Activated T-helper 17 cell treated with anti-CD3 and anti-CD28 coated beads, Interleukin-2, amount 50 U/mL, for 72 hours (primary cell): Measurements from ENCODE around the gene WDFY2. TPM values are rescaled to one million over a fixed set of nuclear protein-coding genes. Genes with fewer than 3 reads are reported as not detected.

Experiments
- ATAC-seq: fragments of 150-1000 bp; cut with Tn5 transposase; replicated peaks from 2 replicates; pipeline ENCODE4 v1.10.0; 2021; ENCODE audit warnings: mild to moderate bottlenecking, moderate library complexity
- H3K27ac Mint-ChIP-seq: one replicate; pipeline ENCODE4 v1.8.0; 2022; ENCODE audit warnings: mixed read lengths
- H3K27me3 Mint-ChIP-seq: one replicate; pipeline ENCODE4 v1.8.0; 2022; ENCODE audit warnings: mixed read lengths
- H3K36me3 Mint-ChIP-seq: one replicate; pipeline ENCODE4 v1.8.0; 2022; ENCODE audit warnings: low read depth, mild to moderate bottlenecking, mixed read lengths
- H3K4me1 Mint-ChIP-seq: one replicate; pipeline ENCODE4 v1.8.0; 2022; ENCODE audit warnings: mixed read lengths
- H3K4me3 Mint-ChIP-seq: one replicate; pipeline ENCODE4 v1.8.0; 2022; ENCODE audit warnings: mild to moderate bottlenecking, mixed read lengths
- H3K9me3 Mint-ChIP-seq: one replicate; pipeline ENCODE4 v1.8.0; 2022; ENCODE audit warnings: mixed read lengths
- total RNA-seq, 2 donors: library from RNA; stranded (reverse); gene quantifications; one replicate each; pipeline ENCODE4 v1.2.3, GENCODE V29; 2022

Gene WDFY2
- total RNA-seq, 2 donors from 2014 or later = 16.8 to 31.5 TPM

DNA sequence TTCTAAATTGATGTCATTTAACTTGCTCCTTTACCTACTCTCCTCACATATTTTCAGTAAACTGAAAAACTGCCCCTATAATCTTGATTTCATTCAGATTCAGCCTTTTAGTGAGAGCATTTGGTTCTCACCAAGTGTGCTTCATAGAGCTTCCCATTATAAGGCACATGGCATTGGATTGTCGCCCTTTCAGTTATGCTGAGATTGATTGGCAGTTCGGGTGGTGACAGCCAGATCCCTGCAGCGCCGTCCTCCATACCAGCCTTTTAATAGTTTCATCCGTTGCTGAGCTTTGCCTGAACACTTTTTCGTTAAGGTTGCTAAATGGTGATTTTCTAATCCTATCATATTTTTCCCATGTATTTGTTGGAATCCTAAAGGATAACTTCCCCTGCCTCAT lies 139.3 kb downstream of the WDFY2 start:
- no peak for ATAC-seq
- H3K4me1 Mint-ChIP-seq = peaks cover 8% of the 10 kb centered on the region
- no peak overlapping the region for H3K27ac Mint-ChIP-seq
- no peaks in the 10 kb centered on the region for H3K9me3 Mint-ChIP-seq
- no peaks in the 10 kb centered on the region for H3K27me3 Mint-ChIP-seq
- peaks cover 17% of the 10 kb centered on the region for H3K36me3 Mint-ChIP-seq
- no peak overlapping the region for H3K4me3 Mint-ChIP-seq

DNA sequence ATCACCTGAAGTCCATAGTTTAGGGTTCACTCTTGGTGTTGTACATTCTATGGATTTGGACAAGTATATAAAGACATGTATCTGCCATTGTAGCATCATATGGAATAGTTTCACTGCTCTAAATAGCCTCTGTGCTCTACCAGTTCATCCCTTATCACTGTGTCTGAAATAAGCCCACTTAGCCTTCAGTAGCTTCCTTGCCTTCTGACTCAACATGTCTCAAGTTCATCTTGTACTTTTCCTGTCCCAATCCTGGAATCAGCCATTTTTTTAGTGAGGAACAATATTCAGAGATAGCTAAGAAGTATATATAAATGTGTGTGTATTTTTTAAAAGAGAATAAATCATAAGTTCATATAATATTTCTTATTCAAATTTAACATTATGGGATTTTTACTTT lies 140.5 kb downstream of the WDFY2 start:
- H3K27me3 Mint-ChIP-seq = no peaks in the 10 kb centered on the region
- ATAC-seq = no peak
- peaks cover 17% of the 10 kb centered on the region for H3K36me3 Mint-ChIP-seq
- no peak overlapping the region for H3K4me3 Mint-ChIP-seq
- no peak overlapping the region for H3K27ac Mint-ChIP-seq
- peaks cover 8% of the 10 kb centered on the region for H3K4me1 Mint-ChIP-seq
- H3K9me3 Mint-ChIP-seq = no peaks in the 10 kb centered on the region

DNA sequence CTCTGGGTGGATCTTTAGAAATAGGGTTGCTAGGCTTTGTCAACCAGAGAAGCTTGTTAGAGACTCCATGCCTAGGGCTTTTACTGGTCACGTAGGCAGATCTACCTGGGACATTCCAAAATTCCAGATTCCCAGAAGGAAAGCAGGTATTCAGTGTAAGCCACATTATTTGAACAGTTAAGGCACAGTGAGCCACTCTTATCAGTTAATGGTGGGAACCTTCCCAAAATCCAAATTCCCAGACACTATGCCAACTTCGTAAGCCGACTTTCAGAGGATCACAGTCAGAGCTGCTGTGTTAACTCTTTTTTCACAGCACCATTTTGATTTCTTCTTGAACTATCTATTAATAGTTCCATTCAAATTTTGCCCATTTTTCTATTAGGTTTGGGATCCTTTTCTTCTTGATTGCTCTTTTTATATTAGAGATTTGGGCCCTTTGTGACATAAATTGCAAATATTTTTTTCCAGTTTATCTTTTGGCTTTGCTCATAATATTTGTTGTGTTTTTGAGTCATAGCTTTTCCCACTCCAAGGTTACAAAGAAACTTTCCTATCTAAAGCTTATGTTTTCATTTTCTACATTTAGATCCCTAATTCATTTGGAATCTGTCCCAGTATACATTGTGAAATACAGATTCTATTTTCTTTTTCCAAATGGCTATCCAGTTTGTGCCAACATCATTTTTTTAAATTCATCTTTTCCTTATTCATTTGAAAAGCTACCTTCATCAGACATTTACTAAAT lies 142.4 kb downstream of the WDFY2 start:
- peaks cover 4% of the 10 kb centered on the region for H3K4me1 Mint-ChIP-seq
- H3K9me3 Mint-ChIP-seq = no peaks in the 10 kb centered on the region
- H3K4me3 Mint-ChIP-seq = no peak overlapping the region
- no peaks in the 10 kb centered on the region for H3K27me3 Mint-ChIP-seq
- no peak overlapping the region for H3K27ac Mint-ChIP-seq
- no peak for ATAC-seq
- peaks cover 12% of the 10 kb centered on the region for H3K36me3 Mint-ChIP-seq

DNA sequence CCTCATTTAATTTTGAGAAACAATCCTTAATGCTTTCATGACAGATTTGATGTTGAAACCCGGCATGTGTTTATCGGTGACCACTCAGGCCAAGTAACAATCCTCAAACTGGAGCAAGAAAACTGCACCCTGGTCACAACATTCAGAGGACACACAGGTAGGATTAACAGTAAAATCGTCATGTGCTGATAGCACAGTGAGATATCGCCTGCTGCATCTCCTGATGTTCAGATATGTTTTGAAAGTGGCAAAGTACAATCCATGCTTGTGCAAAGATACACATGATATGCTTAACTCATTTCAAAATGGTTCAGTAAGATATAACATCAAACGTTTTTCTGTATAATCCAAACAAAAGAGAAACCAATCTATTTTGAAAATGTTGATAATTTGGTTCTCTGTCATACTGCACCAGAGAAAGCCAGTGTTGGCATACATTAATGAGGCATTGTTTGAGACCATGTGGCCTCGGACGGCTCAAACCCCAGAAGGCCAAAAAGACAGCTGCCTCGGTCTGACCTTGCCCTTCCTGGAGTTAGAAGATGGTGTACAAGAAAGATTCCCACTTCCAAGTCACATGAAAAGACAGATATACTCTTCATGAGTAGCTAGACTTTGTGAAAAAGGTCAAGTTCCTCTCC lies 143.5 kb downstream of the WDFY2 start:
- no peak overlapping the region for H3K4me3 Mint-ChIP-seq
- ATAC-seq = no peak
- peaks cover 12% of the 10 kb centered on the region for H3K36me3 Mint-ChIP-seq
- H3K4me1 Mint-ChIP-seq = peaks cover 3% of the 10 kb centered on the region
- H3K27ac Mint-ChIP-seq = no peak overlapping the region
- H3K27me3 Mint-ChIP-seq = no peaks in the 10 kb centered on the region
- H3K9me3 Mint-ChIP-seq = no peaks in the 10 kb centered on the region

DNA sequence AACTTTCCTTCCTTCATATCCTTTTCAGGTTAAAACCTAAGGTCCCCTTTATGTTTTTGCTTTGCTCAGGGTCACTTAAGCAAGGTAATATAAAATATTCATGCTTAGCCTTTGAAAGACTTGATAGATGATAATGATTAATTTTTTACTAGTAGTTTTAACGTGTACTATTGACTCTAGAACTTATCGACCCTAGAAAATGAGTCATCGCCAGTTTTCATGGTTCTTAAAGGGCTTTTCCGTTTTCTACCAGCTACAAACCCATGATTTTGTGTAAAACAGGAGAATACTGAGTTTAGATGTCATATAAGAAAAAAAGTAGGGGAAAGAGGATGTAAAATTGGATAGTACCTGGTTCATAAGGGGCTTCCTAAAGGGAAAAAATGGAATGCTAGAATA lies 144.0 kb downstream of the WDFY2 start:
- Mint-ChIP-seq H3K9me3 (no peaks in the 10 kb centered on the region), H3K4me1 (peaks cover 5% of the 10 kb centered on the region), H3K27me3 (no peaks in the 10 kb centered on the region), H3K36me3 (peaks cover 14% of the 10 kb centered on the region), H3K4me3 (no peak overlapping the region), H3K27ac (no peak overlapping the region)
- no peak for ATAC-seq

DNA sequence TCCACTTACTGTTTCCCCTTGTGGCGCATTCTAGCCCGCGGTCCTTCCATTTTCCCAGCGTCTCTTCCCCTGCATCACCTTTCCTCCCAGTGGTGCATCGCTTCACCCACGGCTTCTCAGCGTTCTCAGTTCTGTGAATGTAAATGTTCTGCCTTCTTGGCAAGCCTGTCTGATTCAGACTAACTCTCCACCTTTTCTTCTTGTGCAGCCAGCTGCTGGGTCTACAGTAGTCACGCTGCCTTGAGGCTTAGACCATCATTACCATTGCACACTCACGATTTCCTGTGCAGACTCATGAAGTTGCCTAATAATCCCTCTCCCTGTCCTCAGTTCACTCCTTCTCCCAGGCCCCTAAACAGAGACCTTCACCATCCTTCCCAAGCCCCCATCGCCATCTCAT lies 144.7 kb downstream of the WDFY2 start:
- no peaks in the 10 kb centered on the region for H3K27me3 Mint-ChIP-seq
- peaks cover 18% of the 10 kb centered on the region for H3K36me3 Mint-ChIP-seq
- no peak overlapping the region for H3K4me3 Mint-ChIP-seq
- no peak for ATAC-seq
- H3K9me3 Mint-ChIP-seq = no peaks in the 10 kb centered on the region
- peaks cover 9% of the 10 kb centered on the region for H3K4me1 Mint-ChIP-seq
- H3K27ac Mint-ChIP-seq = no peak overlapping the region

DNA sequence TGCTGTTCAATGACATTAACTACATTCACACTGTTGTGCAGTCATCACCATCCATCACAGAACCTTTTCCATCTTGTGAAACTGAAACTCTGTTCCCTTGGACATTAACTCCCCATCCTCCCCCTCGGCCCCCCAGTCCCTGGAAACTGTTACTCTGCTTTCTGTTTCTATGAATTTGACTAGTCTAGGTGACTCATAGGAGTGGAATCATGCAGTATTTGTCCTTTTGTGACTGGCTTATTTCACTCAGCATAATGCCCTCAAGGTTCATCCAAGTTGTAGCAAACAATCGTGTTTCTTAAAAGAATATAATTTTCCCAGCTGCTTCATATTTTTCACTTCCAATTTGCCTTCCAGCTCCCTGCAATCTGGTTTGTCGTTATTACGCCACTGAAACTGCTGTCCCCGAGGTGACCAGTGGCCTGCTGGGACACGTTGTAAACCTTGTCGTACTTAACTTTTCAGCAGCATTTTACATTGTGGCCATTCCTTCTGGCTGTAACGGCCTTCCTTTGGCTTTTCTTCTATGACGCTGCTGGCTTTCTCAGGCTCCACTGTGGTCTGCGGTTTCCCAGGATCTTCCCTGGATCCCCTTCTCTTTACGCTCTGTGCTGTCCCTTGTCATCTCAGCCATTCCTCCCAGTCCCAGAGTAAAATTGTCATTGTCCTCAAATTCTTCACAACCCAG lies 145.7 kb downstream of the WDFY2 start:
- no peak overlapping the region for H3K27ac Mint-ChIP-seq
- no peaks in the 10 kb centered on the region for H3K9me3 Mint-ChIP-seq
- ATAC-seq = peak; percentile 95
- H3K4me1 Mint-ChIP-seq = peaks cover 6% of the 10 kb centered on the region
- H3K4me3 Mint-ChIP-seq = no peak overlapping the region
- H3K36me3 Mint-ChIP-seq = peaks cover 12% of the 10 kb centered on the region
- no peaks in the 10 kb centered on the region for H3K27me3 Mint-ChIP-seq

DNA sequence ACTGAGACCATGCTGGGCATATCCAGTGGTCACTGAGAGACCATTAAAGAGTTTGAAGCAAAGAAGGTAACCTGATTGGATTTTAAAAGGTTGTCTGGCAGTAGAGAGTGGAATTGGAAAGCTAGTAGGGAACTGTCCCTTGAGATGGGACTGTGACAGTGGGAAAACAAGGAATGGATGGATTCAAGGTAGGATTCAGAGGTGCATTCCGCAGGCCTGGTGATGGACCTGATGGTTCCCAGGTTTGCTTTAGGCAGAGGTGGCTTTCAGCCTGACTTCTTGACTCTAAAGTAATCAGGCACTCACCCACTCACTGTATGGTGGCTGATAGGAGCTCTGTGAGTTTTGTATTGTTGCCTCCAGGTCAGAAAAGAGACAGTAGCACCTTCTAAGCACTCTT lies 146.7 kb downstream of the WDFY2 start:
- Mint-ChIP-seq H3K36me3 (peaks cover 9% of the 10 kb centered on the region), H3K4me1 (peaks cover 8% of the 10 kb centered on the region), H3K27ac (no peak overlapping the region), H3K9me3 (no peaks in the 10 kb centered on the region), H3K4me3 (no peak overlapping the region), H3K27me3 (no peaks in the 10 kb centered on the region)
- ATAC-seq = no peak

DNA sequence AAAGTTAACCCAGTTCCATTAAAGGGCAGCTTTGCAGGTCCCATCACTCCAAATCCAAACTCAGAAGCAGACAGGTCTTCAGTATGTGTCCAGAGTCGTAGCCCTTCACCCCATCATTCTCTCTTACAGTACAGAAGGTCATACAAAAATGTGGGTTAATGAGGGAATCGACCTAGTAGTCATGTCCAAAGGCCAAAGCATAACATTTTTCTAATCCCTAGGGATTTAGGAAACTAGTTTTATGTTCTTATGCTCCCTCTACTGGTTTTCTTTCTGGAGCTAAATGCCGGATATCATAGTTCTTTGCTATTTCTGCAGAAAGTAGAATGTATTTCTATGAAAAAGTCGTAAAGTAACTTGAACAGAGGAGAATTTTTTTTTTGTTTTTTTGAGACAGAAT lies 147.5 kb downstream of the WDFY2 start:
- Mint-ChIP-seq H3K9me3 (no peaks in the 10 kb centered on the region), H3K36me3 (peaks cover 6% of the 10 kb centered on the region), H3K27ac (no peak overlapping the region), H3K27me3 (no peaks in the 10 kb centered on the region), H3K4me3 (no peak overlapping the region), H3K4me1 (peaks cover 10% of the 10 kb centered on the region)
- ATAC-seq = no peak

DNA sequence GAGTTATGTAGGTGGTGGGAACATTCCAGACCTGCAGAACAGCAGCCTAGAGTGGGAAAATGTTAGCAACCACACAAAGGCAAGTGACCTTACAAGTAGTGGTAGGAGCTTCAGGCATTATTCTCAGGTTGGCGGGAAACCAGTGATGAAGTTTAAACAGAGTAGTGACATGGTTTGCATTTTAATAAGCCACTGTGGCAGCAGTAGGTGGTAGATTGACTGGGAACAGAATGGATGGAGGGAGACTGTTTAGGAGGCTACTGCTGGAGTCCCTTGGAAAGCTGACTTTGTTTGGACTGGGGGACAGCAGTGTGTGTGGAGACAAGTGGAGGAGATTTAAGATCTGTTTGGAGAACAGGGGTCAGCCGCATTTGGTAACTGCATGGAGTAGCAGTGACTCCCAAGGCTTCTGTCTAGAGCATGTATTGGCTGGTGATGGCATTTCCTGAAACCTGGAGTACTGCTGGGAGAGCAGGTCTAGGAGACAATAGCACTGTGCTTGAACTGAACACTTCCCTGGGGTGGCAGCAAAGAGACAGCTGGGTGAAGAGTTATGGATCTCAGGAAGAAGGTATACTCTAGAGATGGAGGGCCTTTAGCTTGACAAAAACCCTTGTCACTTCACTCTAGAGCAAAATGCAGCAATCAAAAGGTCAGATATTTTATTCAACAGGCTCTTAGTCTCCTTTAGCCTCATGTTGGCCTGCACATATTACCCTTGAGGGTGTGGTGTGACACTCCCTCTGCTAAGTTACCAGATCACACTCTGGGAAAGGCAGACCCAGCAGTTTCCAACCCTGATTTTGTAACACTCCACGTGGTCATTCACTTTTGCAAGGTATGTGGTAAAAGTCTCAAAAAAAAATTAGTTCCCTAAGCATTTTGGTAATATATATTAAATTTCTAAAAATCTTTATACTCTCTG lies 149.4 kb downstream of the WDFY2 start:
- no peak for ATAC-seq
- H3K27me3 Mint-ChIP-seq = no peaks in the 10 kb centered on the region
- peaks cover 15% of the 10 kb centered on the region for H3K36me3 Mint-ChIP-seq
- no peaks in the 10 kb centered on the region for H3K9me3 Mint-ChIP-seq
- H3K4me3 Mint-ChIP-seq = no peak overlapping the region
- peaks cover 14% of the 10 kb centered on the region for H3K4me1 Mint-ChIP-seq
- H3K27ac Mint-ChIP-seq = no peak overlapping the region

DNA sequence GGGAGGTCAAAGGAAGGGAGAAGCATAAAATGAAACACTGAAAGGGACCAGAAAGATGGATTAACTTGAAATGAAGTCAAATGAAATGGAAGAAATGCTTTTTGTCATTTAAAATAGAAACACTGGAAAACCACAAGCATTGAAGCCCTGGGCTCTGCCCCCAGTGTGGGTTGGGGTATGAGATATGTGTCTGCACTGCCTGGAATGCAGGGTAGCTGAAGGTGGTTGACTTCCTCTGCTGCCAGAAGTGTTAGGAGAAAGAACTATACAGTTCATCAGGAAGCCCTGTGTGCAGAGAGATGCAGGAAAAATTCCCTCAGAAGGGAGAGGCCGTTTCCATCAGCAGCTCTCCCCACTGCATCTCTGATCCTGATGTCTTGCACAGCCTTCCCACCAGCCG lies 150.5 kb downstream of the WDFY2 start:
- Mint-ChIP-seq H3K4me3 (no peak overlapping the region), H3K36me3 (peaks cover 27% of the 10 kb centered on the region), H3K4me1 (peaks cover 19% of the 10 kb centered on the region), H3K27me3 (no peaks in the 10 kb centered on the region), H3K9me3 (no peaks in the 10 kb centered on the region), H3K27ac (no peak overlapping the region)
- no peak for ATAC-seq

DNA sequence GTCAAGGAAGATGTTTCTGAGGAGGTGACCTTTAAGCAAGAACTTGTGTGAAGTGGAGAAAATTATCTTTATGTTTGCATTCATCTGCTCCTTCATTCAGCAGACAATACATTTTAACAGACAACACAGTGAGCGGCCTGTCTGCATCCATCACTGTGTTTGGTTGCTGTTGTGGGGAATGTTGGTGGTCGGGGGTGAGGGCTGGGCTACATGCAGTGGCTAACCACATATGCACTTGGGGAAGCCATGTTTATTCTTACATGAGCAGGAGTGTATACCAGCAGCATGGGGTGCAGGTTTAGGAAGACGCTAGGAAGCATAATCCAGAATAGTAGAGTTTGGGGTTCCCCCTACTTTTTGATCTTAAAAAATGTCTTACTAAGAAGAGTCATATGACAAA lies 153.3 kb downstream of the WDFY2 start:
- Mint-ChIP-seq H3K36me3 (peaks cover 52% of the 10 kb centered on the region), H3K27ac (peak overlapping the region; percentile 11), H3K4me1 (peaks cover 19% of the 10 kb centered on the region), H3K27me3 (no peaks in the 10 kb centered on the region), H3K4me3 (peak overlapping the region; percentile 37), H3K9me3 (no peaks in the 10 kb centered on the region)
- peak; percentile 65 for ATAC-seq

DNA sequence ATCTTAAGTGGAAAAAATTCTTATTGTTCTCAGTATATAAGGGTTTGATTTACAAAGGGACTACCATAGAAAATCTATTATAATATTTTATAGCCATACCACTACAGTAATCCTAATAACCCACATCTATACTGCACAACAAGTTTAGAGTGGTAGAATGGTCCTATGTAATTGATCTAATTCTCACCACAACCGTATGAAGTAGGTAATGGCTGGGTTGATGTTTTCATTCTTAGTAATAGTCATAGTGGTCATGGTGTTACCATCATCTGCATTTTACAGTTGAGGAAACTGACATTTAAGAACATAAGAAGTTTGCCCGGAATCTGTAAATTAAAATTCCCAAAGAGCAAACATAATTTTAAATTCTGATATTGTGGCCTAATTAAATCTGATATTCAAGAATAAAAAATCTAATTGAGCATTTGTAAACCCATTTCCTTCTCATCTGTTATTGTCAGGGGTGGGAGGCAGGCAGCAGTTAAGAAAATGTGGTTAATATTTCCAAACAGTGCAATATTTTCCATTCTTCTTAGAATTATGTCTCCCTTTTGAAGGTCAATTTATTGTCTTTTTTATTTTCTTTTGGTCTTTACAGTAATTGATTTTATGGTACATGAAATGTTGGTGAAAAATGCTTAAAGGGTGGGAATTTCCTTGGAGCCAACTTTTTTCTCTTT lies 154.1 kb downstream of the WDFY2 start:
- Mint-ChIP-seq H3K4me3 (no peak overlapping the region), H3K9me3 (no peaks in the 10 kb centered on the region), H3K36me3 (peaks cover 56% of the 10 kb centered on the region), H3K27me3 (no peaks in the 10 kb centered on the region), H3K4me1 (peaks cover 16% of the 10 kb centered on the region), H3K27ac (peak overlapping the region; percentile 65)
- ATAC-seq = peak; percentile 94
